Tibial nerve (tissue), 4 donors: Measurements from ENCODE around the gene CREG2. TPM values are rescaled to one million over a fixed set of nuclear protein-coding genes. Genes with fewer than 3 reads are reported as not detected.

Experiments
- DNase-seq, 2 donors: peaks; one replicate each; pipeline ENCODE4 v3.0.0-alpha.2; 2019; ENCODE audit warnings: low spot score in 2 of 2
- H3K27ac ChIP-seq, 4 donors: fragments of 200-600 bp; sonication (generic) in 3 of 4; one replicate each; pipeline ENCODE4 v1.5.1; 2017 to 2019; ENCODE audit warnings: mild to moderate bottlenecking in 1 of 4
- H3K27me3 ChIP-seq, 2 donors: fragments of 200-600 bp; sonication (generic) in 1 of 2; one replicate each; pipeline versions ENCODE4 v1.5.1 to v1.6.0; 2017 to 2019
- H3K36me3 ChIP-seq, 3 donors: fragments of 200-600 bp; sonication (generic); one replicate each; pipeline ENCODE4 v1.5.1; 2018 to 2019
- H3K4me1 ChIP-seq, 4 donors: fragments of 200-600 bp; sonication (generic) in 3 of 4; one replicate each; pipeline ENCODE4 v1.5.1; 2017 to 2019
- H3K4me3 ChIP-seq, 4 donors: fragments of 200-600 bp; sonication (generic) in 3 of 4; one replicate each; pipeline ENCODE4 v1.5.1; 2017 to 2019; ENCODE audit warnings: mild to moderate bottlenecking in 1 of 4, moderate library complexity in 1 of 4
- H3K9me3 ChIP-seq, 4 donors: fragments of 200-600 bp; sonication (generic) in 3 of 4; one replicate each; pipeline ENCODE4 v1.5.1; 2017 to 2019
- CTCF ChIP-seq, 5 experiments: fragments of 200-600 bp in 3 of 5; fragments of 450-650 bp in 2 of 5; sonication (generic) in 3 of 5; IDR thresholded peaks; one replicate each; pipeline ENCODE4 v1.5.1; 2016 to 2019; ENCODE audit warnings: antibody characterized with exemption in 5 of 5, mild to moderate bottlenecking in 3 of 5, moderate library complexity in 2 of 5
- EP300 ChIP-seq, 2 donors: sonication (generic); formaldehyde crosslinking; IDR thresholded peaks; one replicate each; pipeline ENCODE4 v1.6.1; 2017; ENCODE audit warnings: antibody characterized with exemption in 2 of 2, mild to moderate bottlenecking in 1 of 2
- POLR2A ChIP-seq, 2 donors: fragments of 450-650 bp; IDR thresholded peaks; one replicate each; pipeline ENCODE4 v1.6.1; 2017; ENCODE audit warnings: antibody characterized with exemption in 2 of 2, mild to moderate bottlenecking in 2 of 2, moderate library complexity in 2 of 2
- WGBS, 2 donors: methylation state at CpG; one replicate each; pipeline ENCODE4 v1.1.5; 2018; 5-methylcytosine and 5-hydroxymethylcytosine counted together
- total RNA-seq, 4 donors: library from RNA; depleted of rRNA; stranded (reverse); fragments of >200 nt; gene quantifications; one replicate each; pipeline ENCODE4 v1.1.0, GENCODE V29; 2016

The CREG2 gene
- total RNA-seq, 4 donors from 2014 or later = not detected

GRCh38 chr2:101431486-101431885, 44.2 kb upstream of the CREG2 start:
- no peak for DNase-seq

GRCh38 chr2:101430156-101430555, 42.9 kb upstream of the CREG2 start:
- TF ChIP-seq EP300 (IDR thresholded peaks at IDR 0.05) (no peak), POLR2A (IDR thresholded peaks at IDR 0.05) (no peak), CTCF (IDR thresholded peaks at IDR 0.05) (no peak)
- Histone ChIP-seq H3K4me3 (no peak overlapping the region), H3K9me3 (no peaks in the 10 kb centered on the region), H3K4me1 (peaks cover 0 to 6% (median 0%) of the 10 kb centered on the region in 4 donors), H3K36me3 (no peaks in the 10 kb centered on the region), H3K27ac (no peak overlapping the region), H3K27me3 (no peaks in the 10 kb centered on the region)
- DNase-seq = no peak
- WGBS, 2 donors = 98% methylated on average over 2 of the region's 2 CpGs

More at GRCh38 chr2:101431486-101431885, 44.2 kb upstream of the CREG2 start:
- Histone ChIP-seq H3K4me1 (peaks cover 0 to 11% (median 0%) of the 10 kb centered on the region in 4 donors), H3K36me3 (no peaks in the 10 kb centered on the region), H3K27ac (no peak overlapping the region), H3K4me3 (no peak overlapping the region), H3K27me3 (no peaks in the 10 kb centered on the region), H3K9me3 (no peaks in the 10 kb centered on the region)
- TF ChIP-seq POLR2A (IDR thresholded peaks at IDR 0.05) (no peak), EP300 (IDR thresholded peaks at IDR 0.05) (no peak), CTCF (IDR thresholded peaks at IDR 0.05) (no peak)
- 81 to 86% methylated on average over 4 of the region's 4 CpGs for whole genome bisulfite sequencing, 2 donors

- no peaks in the 10 kb centered on the region for H3K4me1 ChIP-seq
- TF ChIP-seq EP300 (IDR thresholded peaks at IDR 0.05) = no peak
- TF ChIP-seq POLR2A (IDR thresholded peaks at IDR 0.05) = no peak
- TF ChIP-seq CTCF (IDR thresholded peaks at IDR 0.05) = no peak
- no peaks in the 10 kb centered on the region for H3K36me3 ChIP-seq
- 89 to 91% methylated on average over 6 of the region's 6 CpGs for WGBS, 2 donors
- DNase-seq = no peak
- no peaks in the 10 kb centered on the region for H3K27me3 ChIP-seq
- H3K27ac ChIP-seq = no peak overlapping the region
- H3K4me3 ChIP-seq = no peak overlapping the region
- H3K9me3 ChIP-seq = no peaks in the 10 kb centered on the region
Measured at GRCh38 chr2:101429453-101429852, 42.1 kb upstream of the CREG2 start.

GRCh38 chr2:101428422-101429176, 41.3 kb upstream of the CREG2 start:
- 77 to 80% methylated on average over 10 of the region's 10 CpGs for WGBS, 2 donors
- Histone ChIP-seq H3K36me3 (no peaks in the 10 kb centered on the region), H3K4me1 (no peaks in the 10 kb centered on the region), H3K4me3 (no peak overlapping the region), H3K27ac (no peak overlapping the region), H3K27me3 (no peaks in the 10 kb centered on the region), H3K9me3 (no peaks in the 10 kb centered on the region)
- no peak for TF ChIP-seq CTCF (IDR thresholded peaks at IDR 0.05)
- TF ChIP-seq POLR2A (IDR thresholded peaks at IDR 0.05) = no peak
- TF ChIP-seq EP300 (IDR thresholded peaks at IDR 0.05) = no peak
- DNase-seq = no peak

GRCh38 chr2:101427743-101428142, 40.4 kb upstream of the CREG2 start:
- Histone ChIP-seq H3K27ac (no peak overlapping the region), H3K27me3 (no peaks in the 10 kb centered on the region), H3K36me3 (no peaks in the 10 kb centered on the region), H3K4me1 (no peaks in the 10 kb centered on the region), H3K9me3 (no peaks in the 10 kb centered on the region), H3K4me3 (no peak overlapping the region)
- TF ChIP-seq POLR2A (IDR thresholded peaks at IDR 0.05) (no peak), EP300 (IDR thresholded peaks at IDR 0.05) (no peak), CTCF (IDR thresholded peaks at IDR 0.05) (no peak)
- 87 to 89% methylated on average over 13 of the region's 13 CpGs for WGBS, 2 donors
- DNase-seq = no peak
